ENCODE results near the gene TBL1Y.
"Not testable (repeated sequence)": the region's sequence is repeated elsewhere in the genome, so short reads cannot be mapped to it uniquely, and the experiment has no call there.

The TBL1Y gene

DNA sequence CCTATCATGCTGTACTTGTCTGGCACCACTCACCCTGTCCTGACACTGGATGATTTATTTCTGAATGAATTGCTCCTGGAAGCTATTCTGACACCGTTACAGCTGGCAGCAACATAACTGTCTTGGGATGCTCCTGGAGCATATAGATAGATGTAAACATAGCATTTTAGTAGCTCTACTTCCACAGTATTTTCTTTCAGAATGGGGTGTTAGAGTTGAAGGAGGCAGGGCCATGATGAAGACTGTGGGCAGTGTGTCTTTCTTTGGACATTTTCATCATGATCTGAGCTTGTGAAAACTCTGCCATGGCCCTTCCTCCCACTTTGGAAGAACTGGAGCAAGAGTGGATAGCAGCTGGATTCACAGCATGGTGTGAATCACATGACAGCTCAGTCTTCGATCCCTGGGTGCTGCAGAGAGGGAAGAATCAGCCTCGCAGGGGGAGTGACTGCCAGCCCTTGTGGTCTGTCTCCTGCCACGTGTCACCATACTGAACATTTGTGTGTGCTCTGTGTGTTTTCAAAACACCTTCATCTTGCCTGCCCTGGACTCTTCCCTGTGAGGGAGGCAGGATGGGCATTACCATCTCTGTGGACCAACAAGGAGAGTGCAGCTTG is 61.9 kb downstream of the TBL1Y start:
- no peak for DNase-seq (ENCODE audit: low read depth in 2 of 2)

DNA sequence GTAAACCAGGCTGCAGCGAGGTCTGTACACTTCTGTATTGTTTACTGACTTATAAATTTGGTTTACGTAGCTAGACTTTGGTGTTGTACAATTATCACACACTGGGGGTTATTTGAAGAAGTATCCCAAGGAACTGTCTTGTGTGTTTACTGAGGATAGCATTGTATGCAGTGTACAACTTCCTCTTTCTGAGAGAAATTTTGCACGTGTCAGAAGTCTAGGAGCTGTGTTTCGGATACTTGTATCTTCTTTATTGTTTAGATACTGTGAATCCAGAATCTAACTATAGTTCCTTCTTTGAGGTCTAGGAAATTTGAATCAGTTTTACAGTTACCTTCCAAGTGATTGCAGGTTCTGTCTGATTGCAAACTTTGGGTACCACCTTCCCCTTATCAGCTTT is 64.5 kb downstream of the TBL1Y start:
- DNase-seq (ENCODE audit: low read depth in 2 of 2): no peak

DNA sequence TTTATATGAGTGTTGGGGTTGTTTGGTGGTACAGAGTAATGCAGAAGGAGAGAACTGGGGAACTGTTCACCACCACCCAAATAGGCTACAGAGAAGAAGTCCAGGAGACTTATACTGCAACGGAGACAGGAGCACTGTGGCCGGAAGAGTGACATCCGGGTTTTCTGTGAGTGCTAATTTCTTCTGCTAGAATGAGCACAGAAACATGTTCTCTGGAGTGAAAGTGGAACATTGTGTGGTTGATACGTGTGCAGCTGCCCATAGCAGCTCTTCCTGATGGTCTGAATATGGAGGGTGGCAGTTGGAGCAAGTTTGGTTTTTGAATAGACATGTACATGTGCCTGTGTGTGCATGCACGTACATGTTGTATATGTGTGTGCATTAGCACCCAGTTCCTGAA is 67.3 kb downstream of the TBL1Y start:
- DNase-seq (ENCODE audit: low read depth in 2 of 2): no peak

DNA sequence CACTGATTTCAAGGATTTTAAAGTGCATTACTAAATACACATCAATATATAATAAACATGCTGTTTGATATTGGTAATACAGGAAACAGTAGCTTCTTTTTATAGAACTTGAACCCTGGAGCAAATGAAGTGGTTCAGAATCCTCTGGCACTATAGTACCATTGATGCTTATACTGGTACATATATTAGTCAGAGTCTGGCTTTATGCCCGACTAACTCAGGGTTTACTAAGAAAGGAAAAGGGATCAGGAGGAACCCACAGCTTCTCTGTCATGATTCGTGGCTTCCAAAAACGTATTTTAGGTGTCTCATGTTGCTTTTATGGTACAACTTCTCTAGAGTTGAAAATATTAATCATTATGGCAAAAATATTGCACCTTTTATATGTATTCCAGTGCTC is 72.7 kb downstream of the TBL1Y start:
- DNase-seq (ENCODE audit: low read depth in 2 of 2): no peak

DNA sequence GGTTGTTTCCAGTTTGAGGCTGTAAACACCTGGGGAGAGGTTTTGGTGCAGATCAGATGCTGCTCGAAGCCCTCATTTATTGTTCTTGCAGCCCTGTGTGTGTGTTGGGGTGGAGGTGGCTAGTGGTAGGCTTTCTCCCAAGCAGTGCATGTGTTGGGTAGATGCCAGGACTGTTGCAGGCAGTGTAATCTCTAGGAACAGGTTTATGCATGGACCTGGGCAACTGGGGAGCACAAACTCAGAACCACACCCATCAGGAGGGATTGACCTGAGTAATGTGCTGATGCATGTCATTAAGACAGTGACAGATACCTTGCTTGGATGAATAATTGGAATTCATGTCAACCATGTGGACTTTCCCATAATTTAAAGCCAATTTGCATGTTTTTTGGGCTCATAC is 77.3 kb downstream of the TBL1Y start:
- no peak for DNase-seq (ENCODE audit: low read depth in 2 of 2)

DNA sequence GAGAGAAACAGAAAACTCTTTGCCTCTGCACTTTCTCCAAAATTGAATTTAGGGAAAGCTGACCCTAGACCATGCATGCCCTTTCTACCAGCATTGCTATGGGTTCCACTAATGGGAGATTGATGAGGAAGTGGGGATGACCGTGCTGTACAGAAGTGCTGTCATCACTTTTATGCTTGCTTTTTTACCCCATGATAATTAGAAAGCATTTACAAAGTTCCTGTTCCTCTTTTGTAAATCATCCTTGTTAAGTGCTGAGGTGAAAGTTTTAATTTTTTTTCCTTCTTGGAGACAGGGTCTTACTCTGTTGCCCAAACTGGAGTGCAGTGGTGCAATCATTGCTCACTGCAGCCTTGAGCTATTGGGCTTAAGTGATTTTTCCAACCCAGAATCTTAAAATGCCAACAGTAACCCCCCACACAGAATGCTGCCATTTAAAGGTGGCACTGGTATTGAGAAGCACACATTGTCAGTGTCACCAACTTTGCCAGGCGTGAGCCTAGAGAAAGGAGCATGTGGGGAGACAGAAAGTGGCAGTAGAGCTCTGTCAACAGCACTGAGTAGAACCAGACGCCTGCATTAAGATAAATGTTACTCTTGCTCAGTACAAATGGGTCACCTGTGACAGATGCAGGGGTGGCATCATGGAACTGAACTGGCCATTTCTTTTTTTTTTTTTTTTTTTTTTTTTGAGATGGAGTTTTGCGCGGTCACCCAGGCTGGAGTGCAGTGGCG is 79.6 kb downstream of the TBL1Y start:
- no peak for DNase-seq (ENCODE audit: low read depth in 2 of 2)

DNA sequence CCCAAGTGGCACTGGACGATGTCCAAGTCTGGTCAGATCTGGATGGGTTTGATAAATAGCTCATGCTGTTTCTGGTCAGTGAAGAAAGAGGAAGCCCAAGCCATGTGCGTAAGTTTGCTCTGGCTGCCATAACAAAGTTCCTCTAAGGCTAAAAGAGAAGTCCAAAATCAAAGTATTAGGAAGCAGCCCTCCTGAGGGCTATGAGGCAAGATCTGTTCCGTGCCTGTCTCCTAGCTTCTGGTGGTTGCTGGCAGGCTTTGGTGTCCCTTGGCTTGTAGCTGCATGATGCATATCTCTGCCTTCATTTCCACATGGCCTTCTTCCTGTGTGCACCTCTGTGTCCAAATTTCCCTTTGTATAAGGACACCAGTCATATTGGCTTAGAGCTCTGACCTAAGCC is 81.5 kb downstream of the TBL1Y start:
- DNase-seq (ENCODE audit: low read depth in 2 of 2): no peak

DNA sequence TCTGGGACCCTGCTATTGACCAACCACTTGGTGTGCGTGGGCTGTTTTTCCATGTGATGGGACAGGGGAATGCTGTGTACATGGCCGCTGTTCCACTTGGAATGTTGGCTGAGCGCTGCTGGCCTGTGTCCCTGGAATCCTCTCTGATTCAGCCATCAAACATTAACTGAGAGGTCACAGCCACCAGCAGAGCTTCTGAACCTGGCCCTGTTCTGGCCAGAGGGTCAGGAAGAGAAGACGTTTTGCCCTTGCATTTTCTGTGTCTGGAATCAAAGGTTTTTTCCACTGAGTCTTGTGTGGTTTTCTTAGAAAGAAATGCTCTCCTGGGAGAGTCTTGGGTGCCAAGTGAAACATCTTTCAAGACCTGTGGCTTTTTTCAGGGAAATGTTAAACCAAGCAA is 85.5 kb downstream of the TBL1Y start:
- no peak for DNase-seq (ENCODE audit: low read depth in 2 of 2)

DNA sequence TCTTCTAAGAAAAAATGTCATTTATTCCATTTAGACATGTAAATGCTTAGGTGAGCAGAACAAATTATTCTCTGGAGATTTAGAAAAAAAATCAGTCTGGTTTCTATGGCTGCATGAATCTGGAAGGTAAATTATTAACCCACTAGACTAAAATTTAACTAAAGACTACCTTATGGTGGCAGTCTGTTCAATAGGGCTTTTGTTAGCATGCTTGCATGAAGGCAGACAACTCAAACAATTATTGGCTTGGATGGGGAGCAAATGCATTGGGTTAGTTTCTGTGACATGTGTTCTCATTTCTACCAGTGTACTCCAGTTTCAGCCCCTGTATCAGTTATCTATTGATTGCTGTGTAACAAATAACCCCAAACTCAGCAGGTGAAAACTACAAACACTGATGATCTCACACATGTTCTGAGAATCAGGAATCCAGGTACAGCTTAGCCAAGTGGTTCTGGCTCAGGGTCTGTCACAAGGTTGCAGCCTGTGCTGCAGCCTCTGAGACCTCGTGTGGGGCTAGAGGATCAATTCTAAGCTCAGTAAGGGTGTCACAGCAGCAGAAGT is 87.1 kb downstream of the TBL1Y start:
- DNase-seq (ENCODE audit: low read depth in 2 of 2): no peak

DNA sequence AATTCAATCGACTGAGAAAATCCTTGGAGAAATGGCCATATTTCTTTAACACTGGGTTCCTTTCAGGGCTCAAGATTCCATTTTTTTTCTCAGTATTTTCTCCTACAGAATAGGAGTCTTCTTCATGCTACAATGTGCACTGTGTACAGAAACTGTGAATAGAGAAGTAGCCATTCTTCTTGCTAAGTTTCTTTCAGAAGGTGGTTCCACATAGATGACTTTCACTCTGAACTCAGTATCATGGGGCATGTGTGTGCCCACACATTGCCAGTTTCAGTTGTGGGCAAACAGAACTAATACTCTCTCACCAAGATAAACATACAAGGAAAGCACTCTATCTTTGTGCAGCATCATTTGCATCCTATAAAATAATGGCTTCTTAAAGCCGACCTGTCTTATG is 89.4 kb downstream of the TBL1Y start:
- no peak for DNase-seq (ENCODE audit: low read depth in 2 of 2)

DNA sequence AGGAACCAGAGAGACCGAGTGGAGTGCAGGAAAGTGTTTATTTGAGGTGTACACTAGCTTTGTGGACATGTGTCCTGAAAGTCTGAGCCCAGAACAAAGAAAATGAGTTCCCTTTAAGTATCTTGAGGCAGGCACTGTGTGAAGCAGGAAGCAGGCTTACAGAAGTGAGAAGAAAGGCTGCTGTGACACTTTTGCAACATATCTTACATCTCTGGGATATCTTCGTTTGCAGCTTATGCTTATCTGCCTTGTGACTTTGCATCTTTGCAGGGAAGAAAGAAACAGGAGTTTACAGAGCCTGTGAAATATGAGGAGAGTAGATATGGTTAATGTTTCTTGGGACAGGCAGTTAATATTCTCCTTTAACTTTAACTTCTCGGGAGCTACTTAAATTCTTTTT is 92.1 kb downstream of the TBL1Y start:
- no peak for DNase-seq (ENCODE audit: low read depth in 2 of 2)

DNA sequence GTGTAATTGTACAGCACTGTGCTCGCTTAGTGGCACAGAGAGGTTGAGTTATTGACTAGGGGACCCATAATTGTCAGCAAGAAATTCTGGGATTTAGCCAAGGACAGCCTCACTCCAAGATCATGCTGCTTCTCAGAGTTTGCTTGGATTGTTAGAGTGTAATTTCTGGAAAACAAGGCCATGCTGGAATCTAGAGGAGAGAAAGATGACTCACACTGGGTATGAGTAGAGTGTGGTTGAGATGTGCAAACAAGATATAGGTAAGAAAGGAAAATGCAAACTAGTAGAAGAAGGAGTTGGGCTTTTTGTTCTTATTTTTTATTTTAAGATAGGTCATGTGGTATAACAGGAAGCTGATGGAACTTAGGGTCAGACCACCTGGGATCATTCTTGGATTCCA is 97.4 kb downstream of the TBL1Y start:
- DNase-seq (ENCODE audit: low read depth in 2 of 2): no peak

DNA sequence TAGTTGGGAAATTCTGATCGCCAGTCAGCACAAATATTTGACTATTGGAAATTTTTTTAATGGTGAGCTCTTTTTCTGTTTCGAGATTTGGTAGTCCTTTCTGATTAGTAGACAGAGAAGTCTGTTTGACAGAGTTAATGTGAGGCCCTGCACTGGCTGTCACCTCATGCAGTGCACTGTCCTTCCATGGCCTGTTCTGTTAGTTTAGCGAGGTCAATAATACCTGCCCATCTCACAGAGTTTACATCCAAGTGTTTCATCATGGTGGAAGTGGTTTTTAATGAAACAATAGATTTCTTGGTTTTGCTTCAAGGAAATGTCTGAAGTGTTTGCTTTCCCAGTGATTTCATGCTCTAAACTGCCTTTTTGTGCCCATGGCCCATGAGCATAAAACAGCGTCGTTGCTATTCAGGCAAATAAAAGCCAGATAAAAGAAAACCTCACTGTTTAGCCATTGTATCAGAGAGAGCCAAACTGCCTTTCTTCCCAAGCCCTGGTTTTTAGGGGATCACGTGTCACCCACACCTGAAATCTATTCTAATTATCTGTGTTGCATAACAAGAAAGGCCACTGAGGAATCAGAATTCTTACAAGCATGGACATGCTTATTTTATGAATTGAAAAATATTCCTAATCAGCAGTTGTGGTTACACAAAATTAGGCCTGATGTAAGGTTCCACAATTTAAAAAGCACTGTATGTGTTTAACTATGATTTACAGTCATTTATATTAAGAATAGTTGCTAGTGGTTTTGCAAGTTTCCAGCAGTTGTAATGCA is 98.3 kb downstream of the TBL1Y start:
- DNase-seq (ENCODE audit: low read depth in 2 of 2): no peak

DNA sequence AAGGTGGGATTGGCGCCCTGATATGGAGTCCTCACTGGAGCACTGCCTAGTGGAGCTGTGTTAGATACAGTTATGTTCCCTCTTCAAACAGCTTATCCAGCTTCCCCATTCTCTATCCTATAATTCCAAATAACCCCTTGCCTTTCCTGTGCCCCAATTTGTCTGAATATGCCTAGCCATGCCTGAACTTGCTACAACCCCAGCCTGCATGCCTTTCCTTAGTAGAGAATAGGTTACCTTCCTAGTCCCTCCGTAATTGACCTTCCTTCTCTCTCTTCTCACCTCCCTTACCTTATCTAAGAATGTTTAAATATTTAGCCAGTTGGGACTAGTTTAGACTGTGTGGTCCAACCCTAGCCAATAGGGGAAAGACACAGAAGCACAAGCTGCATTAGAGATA is 102.6 kb downstream of the TBL1Y start:
- DNase-seq (ENCODE audit: low read depth in 2 of 2): no peak

DNA sequence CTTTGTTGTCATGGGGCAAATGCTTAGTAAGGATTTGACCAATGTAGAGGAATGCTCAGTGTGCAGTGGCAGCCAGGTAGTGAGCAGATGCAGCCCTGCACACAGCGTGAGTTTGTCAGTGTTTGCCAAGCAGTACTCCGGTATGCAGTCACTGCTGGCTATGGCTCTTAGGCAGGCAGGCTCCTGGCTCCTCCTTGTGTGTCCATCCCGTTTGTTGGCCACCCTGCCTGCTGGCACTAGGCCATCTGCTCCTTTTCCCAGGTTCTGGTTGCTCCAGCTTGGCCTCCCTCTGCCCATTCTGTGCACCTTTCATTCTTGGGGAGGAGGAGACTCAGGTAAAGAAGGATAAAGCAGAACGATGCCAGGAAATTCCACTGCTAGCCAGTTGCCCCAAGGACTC is 106.0 kb downstream of the TBL1Y start:
- DNase-seq (ENCODE audit: low read depth in 2 of 2): no peak

DNA sequence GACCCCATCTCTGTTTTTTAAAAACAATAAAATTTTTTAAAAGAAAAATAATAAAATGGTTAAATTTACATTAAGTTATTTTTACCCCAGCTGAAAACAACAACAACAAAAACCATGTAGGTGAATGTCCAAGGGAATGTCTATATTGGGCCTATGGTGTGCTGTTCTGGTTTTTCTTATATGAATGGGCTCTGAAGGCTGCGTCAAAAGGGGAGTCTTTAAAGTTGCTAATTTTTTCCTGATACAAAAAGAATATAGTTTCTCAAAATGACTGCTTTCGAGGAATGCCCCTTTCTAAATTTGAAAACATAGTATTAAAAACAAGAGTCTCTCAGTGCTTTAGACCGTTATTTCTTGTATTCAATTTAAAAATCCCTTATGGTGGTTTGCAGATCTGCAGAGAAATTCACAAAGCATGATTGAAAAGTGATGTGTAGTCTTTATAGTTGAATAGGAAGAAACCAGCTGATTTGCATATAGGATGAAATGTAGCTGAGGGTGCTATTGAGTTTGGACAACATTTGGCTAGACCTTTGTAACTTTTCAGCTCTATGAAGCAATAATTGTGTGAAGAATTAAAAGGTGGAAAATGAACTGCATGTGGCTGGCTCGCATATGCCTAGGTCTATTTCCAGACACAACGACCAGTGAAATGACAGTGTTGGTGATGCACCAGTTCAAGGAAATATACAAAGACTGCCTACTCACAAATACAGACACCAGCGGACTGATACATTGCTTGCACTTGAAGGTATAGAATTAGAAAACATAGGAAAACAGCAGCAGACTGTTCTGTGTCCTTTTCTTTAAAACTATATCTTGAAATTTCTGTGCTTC is 107.0 kb downstream of the TBL1Y start:
- DNase-seq (ENCODE audit: low read depth in 2 of 2): no peak

DNA sequence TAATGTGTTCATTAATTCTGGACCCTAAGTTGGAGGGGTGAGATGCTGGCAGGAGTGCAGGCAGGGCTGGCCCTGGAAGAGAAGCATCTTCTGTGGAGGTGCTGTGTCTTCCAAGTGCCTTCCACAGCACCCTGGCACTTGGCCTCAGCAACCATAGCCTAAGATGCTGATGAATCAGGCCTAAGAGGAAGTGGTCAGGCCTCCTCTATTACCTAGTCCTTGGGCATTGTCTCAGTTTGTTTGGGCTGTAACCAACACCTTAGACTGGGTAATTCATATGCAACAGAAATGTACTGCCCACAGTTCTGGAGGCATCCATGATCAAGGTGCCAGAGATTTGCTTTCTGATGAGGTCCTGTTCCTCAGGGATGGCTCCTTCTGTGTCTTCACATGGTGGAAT is 128.5 kb downstream of the TBL1Y start:
- DNase-seq (ENCODE audit: low read depth in 2 of 2): no peak

DNA sequence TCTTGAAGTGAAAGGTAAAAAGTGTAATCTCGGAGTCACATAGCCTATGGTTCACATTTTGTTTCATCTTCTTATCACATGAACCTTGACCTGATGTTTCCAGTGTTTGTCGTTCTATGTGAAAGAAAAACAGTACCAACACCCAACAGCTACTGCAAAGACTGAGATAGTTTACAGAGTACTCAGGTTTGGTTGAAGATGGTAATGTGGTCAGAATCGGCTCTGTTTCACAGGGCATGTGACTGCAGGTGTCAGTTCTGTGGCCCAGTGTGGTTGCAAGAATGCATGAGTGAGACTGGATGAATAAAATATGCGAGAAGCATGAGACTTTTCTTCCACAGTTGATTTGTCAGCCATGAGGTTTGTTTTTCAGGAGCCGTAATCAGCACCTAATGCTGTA is 130.2 kb downstream of the TBL1Y start:
- no peak for DNase-seq (ENCODE audit: low read depth in 2 of 2)

DNA sequence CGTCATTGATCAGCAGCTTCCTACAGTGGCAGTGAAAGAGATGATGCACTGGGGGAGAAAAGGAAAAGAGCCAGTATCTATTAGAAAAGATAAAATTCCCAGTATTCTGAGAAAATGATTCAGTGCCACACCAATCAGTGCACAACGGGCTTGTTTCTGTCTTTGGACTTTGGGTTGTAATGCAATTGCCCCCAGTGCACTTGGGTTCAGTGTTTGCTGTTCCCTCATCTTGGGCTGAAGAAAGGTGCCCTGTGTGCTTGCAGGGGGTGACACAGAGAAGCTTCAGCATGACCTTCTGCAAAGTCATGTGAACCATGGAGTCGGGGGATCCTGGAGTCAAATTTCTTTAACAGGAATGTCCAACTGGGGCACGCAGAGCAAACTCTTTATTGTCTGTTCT is 131.5 kb downstream of the TBL1Y start:
- DNase-seq (ENCODE audit: low read depth in 2 of 2): no peak

DNA sequence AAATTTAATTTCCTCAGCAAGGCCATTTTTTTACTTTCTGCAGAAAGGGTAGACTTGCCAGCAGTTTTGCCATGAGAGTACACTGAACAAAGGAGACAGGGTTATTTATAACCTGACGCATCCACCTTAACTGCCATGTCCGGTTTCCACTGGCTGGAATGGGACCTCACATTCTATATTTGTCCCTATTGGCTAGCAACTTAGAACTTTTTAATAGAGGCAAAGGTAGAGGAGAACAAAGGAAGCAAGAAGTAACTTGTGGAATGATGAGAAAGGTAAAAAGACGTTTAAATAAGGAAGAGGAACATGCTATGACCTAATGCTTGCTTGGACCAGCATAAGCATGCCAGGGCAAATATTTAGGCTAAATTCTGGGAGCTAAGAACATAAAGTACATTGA is 142.0 kb downstream of the TBL1Y start:
- not testable (repeated sequence) for DNase-seq (ENCODE audit: low read depth in 2 of 2)

DNA sequence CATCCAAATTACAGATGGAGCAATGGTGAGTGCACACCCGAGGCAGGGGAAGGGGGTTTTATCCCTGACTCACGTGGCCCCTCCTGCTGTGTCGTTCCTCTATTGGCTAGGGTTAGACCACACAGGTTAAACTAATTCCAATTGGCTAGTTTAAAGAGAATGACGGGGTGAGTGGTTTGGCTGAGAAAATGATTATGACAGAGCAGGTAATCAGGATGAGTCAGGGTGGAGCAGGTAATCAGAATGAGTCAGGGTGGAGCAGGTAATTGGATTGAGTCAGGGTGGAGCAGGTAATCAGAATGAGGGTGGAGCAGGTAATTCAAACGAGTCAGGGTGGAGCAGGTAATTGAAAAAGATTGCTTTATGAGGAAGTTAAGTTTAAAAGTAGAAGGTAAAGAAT is 146.4 kb downstream of the TBL1Y start:
- no peak for DNase-seq (ENCODE audit: low read depth in 2 of 2)

DNA sequence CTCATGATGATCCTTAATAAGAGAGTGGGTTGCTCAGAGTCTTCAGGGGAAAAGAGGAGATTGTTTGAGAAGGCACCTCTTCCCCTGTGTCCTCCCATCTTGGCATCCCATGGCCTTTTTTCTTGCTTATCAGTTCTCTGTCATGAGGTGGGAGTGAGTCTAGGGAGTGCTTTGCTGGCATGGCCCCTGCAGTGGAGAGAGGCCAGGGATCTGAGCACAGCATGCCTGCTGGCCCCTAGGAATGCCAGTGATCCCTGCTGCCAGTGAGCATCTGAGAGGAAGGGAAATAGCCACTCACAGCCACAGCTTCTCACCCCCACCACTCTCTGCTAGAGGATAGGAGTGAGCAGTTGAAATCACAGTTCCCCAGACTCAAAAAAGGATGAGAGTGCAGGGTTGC is 168.2 kb downstream of the TBL1Y start:
- DNase-seq (ENCODE audit: low read depth in 2 of 2): no peak

Data from stimulated activated CD4-positive, alpha-beta T cell treated with anti-CD3 and anti-CD28 coated beads, Interleukin-15, amount 100 ng/mL, for 48 hours (primary cell).